GM21367 (cell line): ENCODE data around the gene SLC9A7.
"Not testable (repeated sequence)": the region's sequence is repeated elsewhere in the genome, so short reads cannot be mapped to it uniquely, and the experiment has no call there.

Source experiments
- ATAC-seq: cut with Tn5 transposase; IDR thresholded peaks from one replicate; pipeline ENCODE4 v1.9.1; 2021; ENCODE audit not compliant: unreplicated experiment

SLC9A7 gene

DNA sequence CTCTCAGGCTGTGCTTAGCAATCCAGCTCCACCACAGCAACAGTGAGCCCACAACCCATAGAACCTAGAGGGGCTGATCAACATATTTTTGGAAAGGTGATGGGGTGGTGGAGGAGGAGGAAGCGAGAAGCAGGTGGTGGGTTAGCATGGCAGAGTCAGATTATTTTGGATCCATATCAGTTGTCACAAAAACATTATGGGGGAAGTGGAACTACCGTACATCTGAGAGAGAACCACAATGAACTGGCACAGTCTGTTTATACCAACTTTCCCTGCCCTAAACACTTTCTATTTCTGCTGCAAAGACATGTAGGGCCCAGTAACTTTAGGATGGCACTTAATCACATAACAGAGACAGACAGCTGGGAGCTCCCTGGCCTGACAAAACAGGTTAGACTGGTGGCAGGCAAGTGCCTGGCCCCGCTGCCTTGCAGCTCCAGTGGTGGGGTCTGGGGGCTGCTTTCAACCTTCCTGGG is 4.3 kb downstream of the SLC9A7 start:
- ATAC-seq: no peak

- ATAC-seq: no peak
These were observed 4.9 kb downstream of the SLC9A7 start for GRCh38 chrX:46754036-46754435.

DNA sequence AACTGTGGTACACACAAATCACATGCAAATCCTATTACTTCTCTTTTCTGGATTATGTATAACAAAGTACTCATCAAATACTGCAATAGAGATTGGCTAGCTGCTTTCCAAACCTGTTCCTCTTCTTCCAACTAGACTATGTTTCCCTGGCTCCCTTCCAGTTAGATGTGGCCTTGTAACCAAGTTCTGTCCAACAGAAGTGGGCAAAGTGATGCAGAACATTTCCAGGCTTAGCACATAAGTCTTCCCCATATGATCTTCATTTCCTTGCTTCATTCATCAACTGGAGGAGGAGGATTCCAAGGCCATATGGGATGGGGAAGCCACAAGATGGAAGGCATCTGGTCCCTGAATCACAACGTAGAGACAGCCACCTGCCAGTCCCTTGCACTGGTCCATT is 8.0 kb downstream of the SLC9A7 start:
- ATAC-seq: no peak

GRCh38 chrX:46744009-46744408 is 14.9 kb downstream of the SLC9A7 start:
- ATAC-seq: no peak

DNA sequence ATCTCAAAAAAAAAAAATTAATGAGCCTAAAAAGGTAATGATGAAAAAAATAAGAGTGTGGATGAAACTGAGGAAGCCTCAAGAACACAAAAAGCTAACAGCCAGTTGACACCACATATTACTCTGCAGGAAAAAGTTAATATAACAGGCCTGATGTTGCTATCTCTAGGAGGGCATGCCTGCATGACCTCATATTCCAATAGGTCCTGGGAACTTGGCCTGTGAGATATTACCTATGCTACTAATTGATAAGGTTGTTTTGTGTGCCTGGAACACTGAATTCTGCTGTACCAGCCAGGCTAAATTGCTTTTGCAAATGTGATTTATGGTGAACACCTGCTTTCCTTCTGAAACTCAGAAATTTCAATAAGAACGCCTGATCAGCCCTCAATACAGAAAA is 15.9 kb downstream of the SLC9A7 start:
- ATAC-seq: no peak

- ATAC-seq: no peak
These were observed 19.2 kb downstream of the SLC9A7 start for GRCh38 chrX:46739736-46740135.

- ATAC-seq: no peak
These were observed 21.5 kb downstream of the SLC9A7 start for GRCh38 chrX:46737462-46737861.

DNA sequence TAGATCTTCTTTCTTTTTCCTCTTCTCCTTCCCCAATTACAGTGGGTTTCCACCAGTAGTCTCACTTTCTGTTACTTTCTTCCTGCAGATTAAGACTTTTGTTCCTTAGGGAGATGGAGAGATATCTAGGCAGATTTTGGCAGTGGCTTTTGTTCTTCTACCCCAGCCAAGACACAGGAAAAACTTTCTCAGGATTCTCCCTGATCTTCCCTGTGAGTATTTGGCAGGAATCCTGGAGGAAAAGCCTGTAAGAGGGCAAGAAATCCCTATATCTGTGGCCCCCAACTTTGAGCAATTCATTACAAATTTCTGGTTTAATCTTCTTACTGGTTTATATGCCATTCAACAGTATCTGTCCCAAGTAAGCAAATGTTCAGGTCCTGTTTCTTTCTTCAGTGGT is 21.9 kb downstream of the SLC9A7 start:
- no peak for ATAC-seq

DNA sequence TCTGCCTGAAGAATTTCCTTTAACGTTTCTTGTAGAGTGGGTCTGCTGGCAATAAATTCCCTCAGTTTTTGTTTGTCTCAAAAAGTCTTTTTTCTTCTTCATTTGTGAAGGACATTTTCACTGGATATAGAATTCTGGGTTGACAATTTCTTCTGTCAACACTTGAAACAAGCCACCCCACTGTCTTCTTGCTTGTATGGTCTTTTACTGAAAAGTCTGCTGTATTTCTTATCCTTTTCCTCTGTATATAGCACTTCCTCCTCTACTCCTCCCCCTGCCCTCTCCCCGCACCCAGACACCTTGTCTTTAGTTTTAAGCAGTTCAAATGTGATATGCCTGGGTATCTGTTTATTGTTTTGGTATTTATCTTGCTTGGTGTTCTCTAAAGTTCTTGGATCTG is 23.3 kb downstream of the SLC9A7 start:
- ATAC-seq: no peak

GRCh38 chrX:46733226-46733625 is 25.7 kb downstream of the SLC9A7 start:
- ATAC-seq: no peak

GRCh38 chrX:46730765-46731164 is 28.2 kb downstream of the SLC9A7 start:
- ATAC-seq: no peak

DNA sequence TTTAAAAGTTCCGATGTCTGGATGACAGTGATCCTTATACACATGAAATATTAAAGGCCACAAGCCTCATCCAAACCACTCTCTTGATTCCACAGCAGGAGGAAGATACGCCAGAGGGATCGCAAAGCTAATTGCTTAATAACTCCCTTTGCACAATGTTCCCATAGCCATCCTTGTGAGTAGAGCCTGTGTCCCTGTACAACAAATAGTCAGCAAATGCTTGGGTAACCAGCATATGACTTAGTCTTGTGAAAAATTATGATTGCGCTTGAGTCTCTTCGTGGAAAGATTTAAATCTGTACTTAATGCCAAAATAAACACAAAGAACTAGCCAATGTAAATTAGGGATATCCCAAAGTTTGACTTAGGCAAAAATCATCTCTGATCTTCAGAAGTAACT is 31.5 kb downstream of the SLC9A7 start:
- ATAC-seq: no peak

GRCh38 chrX:46723569-46723927 is 35.4 kb downstream of the SLC9A7 start:
- ATAC-seq: not testable (repeated sequence)

- ATAC-seq: no peak
These were observed 36.0 kb downstream of the SLC9A7 start for GRCh38 chrX:46722742-46723568.

- no peak for ATAC-seq
These were observed 42.1 kb downstream of the SLC9A7 start for GRCh38 chrX:46716796-46717195.

DNA sequence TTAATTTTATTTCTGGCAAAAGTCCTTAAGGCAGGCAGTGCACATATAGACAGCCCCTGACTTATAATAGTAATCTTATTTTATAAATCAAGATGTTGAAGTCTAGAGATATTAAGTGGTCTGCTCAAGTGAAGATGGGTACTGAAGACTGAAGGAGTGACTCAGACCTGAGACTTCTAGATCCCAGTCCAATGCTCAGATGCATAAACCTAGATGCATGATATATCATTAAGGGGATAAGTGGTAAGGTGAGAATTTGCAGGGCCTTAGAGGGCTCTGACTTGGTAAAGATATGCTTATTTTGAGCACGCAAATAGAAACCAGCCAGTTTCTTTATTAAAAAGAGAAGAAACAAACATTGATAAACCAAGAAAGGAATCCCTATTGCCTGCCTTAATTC is 42.9 kb downstream of the SLC9A7 start:
- no peak for ATAC-seq

DNA sequence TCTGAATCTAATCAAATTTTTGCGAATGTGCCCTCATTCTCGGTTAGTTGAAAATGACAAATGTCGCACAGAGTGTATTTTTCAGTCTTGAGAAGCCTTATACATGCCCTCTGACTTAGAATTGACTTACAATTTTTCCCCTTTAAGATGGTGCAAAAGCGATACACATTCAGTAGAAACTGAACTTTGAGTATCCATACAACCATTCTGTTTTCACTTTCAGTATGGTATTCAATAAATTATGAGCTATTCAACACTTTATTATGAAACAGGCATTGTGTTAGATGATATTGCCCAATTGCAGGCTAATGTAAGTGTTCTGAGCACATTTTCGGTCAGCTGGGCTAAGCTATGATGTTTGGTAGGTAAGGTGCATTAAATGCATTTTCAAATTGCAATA is 43.4 kb downstream of the SLC9A7 start:
- no peak for ATAC-seq

DNA sequence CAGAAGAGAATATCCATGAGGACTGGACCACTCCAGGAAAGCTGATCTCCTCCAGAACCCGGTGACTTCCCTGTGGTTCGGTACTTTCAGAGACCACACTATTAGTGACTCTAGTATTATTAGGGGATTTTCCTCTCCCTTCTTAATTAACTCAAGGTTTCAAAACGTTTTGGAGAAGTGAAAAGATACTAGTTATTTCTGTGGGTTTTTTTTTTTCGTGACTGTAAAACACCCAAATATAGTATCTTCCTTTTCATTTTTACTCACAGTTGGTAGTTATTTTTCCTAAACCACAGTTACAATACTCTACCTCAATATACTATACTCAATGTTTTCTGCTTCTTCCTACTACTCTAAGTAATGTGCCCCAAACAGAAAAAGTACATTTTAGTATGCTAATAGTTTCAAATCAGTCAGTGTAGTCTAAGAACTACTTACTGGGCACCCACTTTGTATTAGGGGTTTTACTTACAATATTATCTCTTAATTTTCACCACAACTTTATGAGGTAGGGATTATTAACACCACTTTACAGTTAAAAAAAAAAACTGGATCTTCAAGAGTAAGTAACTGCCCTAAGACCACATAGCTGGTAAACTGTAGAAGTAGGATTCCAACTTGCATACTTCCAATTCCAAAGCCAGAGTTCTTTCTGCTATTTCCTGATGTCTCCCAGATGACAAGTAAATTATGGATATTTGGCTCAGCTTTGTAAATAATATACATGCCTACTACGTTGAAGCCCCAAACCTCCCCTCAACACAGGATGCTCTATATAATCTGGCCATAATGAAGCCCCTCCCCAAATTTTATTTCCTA is 45.0 kb downstream of the SLC9A7 start:
- ATAC-seq: peak; percentile 40

DNA sequence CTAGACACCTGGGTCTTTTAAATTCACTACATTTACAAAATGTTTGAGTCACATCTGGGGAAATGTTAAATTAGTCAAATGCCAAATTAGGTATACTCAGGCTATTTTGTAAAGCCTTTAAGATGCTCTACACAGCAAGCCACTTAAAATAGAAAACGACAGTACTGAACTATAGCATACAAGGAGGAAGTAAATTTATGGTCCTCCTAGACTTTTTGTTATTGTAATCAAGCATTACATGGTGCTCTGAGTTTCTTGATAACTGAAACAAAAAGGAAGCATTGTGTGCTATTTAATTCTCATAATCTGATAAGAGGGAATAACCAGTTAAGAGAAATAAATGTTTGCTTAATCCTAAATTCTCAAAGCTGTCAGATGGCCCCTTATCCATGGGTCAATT is 46.2 kb downstream of the SLC9A7 start:
- no peak for ATAC-seq

- ATAC-seq: no peak
These were observed 47.8 kb downstream of the SLC9A7 start for GRCh38 chrX:46710927-46711623.

- no peak for ATAC-seq
These were observed 48.5 kb downstream of the SLC9A7 start for GRCh38 chrX:46710425-46710824.
